DMS79 (cell line): ENCODE measurements around the gene YDJC.
"Not testable (repeated sequence)": the region's sequence is repeated elsewhere in the genome, so short reads cannot be mapped to it uniquely, and the experiment has no call there.

Experiments used
- DNase-seq: peaks from one replicate; lab custom pipeline; 2025; lab: John Stamatoyannopoulos, UW

YDJC gene

DNA sequence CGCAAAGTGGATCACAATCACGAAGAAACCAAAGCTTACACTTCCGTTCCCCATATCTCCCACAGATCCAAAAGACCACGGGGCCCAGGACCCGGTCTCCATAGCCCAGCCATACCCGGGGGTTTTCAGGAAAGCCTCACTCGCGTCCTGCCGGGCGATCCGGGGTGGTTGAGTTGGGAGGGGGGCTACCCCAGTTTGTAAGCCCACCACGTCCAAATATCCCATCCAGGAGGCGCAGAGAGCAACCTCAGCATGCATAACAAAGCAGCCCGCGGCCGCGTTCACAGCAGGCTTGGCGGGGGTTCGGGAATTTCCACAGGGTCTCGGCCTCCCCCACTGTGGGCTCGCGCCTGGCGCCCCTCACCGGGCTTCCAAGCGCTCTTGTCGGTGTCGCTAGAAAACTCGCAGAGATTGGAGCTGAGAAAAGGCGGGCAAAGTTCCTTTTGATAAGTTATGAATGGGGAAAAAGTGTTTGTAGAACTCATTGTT, 21.7 kb upstream of the YDJC start:
- no peak for DNase-seq

DNA sequence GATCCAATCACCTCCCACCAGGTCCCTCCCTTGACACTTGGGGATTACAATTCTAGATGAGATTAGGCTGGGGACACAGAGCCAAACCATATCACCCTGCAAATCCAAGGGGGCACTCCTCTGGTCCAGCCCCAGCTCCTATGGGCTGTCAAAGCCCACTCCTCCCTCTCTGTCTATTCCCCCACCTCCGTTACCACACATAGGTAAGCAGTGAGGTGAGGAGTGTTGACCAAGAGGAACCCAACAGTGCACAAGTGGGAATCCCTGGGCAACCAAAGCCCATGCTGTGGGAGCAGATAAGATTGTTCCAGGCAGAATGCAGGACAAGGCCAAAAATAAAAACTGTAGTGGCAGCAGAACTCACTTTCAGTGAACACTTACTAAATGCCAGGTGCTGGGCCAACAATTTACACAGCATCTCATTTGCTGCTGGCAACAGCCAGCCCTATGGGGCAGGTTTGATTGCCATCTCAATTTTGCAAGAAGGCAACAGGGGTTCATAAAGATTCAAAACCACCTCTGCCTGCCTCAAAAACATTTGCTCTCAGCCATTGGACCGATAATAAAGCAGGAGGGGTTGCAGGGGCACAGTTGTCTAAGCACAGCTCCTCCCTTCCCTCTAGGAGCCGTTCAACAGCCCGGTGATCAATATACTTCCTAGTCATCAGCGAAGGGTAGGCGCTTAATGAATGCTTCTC, 21.1 kb upstream of the YDJC start:
- DNase-seq: no peak

- no peak for DNase-seq
Observed at GRCh38 chr22:21650280-21650679, 20.5 kb upstream of the YDJC start.

DNA sequence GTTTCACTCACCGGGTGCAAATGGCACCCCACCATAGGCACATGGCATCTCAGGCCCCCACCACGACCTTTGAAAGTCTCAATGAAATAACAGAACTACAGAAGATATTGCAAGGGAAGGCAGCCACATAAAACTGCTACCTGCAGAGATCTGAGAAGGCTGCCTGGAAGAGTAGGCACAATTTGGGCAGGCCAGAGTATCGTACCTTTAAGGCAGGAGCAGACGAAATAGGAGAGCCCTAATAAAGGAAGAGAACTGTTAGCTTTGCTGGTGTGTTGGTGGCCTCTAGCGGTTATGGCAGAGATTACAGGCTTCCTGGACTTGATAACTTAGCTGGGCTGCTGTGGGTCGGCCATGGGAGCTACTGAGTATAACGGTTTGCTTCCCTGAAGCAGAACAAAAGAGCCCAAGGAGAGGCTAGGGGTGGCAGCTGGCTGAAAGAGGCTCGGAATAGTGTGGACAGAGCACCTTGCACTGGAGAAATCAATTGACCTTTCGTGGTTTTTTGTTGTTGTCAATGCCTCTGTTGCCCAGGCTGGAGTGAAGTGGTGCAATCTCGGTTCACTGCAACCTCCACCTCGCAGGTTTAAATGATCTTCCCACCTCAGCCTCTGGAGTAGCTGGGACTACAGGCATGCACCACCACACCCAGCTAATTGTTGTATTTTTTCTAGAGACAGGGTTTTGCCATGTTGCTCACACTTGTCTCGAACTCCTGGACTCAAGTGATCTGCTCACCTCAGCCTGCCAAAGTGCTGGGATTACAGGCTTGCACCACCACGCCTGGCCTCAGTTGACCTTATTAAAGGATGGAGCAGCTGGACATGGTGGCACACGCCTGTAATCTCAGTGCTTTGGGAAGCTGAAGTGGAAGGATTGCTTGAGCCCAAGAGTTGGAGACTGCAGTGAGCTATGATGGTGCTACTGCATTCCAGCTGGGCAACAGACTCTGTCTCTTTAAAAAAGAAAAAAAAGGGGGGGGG, 17.1 kb upstream of the YDJC start:
- DNase-seq: no peak

- DNase-seq: not testable (repeated sequence)
Observed at GRCh38 chr22:21645513-21645912, 15.7 kb upstream of the YDJC start.

DNA sequence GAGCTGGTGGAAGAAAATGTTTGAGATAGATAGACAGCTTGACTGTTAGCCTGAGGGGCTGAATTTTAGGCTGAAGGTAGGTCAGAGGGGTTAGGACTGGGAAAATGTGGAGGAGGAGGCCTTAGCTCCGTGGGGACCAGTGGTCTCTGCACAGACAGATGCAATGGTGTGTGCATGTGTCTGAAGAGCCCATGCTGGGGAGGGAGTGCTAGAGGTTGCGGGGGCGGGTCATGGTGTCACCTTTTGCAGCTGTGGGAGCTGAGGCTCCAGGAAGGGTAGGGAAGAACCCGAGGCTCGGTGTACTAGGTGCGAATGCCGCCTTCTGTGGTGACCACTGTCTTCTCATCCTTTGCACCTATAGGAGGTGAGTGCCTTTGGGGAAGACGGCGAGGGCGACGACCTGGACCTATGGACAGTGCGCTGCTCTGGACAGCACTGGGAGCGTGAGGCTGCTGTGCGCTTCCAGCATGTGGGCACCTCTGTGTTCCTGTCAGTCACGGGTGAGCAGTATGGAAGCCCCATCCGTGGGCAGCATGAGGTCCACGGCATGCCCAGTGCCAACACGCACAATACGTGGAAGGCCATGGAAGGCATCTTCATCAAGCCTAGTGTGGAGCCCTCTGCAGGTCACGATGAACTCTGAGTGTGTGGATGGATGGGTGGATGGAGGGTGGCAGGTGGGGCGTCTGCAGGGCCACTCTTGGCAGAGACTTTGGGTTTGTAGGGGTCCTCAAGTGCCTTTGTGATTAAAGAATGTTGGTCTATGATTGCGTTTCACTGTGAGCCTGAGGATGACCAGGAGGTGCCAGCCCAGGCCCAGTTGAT, 13.9 kb upstream of the YDJC start:
- no peak for DNase-seq

GRCh38 chr22:21642584-21643448, 13.0 kb upstream of the YDJC start:
- DNase-seq: no peak

DNA sequence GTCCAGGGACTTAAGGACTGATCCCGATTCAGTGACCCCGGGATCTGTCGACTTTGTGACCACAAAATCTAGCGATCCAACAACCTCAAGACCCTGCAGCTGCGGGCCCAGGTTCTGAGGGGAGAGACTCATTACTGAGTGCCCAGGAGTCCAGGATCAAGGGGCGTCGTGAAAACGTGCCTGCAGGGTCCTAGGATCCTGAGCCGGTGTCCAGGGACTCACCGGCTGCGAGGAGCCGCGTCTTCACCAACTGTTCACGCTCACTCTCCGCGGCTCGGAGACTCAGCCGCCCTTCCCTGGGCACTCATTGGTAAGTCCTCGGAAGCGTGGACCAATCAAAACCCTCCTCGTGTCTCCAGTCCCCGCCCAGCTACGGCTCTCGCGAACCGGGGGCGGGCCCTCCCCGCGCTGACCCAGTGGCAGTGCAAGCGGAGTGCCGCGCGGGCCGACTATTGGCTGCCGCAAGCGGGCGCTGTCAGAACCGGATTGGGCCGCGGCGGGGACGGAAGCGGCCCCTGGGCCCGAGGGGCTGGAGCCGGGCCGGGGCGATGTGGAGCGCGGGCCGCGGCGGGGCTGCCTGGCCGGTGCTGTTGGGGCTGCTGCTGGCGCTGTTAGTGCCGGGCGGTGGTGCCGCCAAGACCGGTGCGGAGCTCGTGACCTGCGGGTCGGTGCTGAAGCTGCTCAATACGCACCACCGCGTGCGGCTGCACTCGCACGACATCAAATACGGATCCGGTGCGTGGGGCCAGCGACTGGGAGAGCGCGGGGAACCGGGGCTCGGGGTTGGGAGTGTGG, 12.2 kb upstream of the YDJC start, which contains the start of gene SDF2L1:
SDF2L1 (plus strand) TSS at position 514 of the 795 bp plus-strand sequence; CDS start at position 549, 35 bp downstream.
- DNase-seq: peak; percentile 83

DNA sequence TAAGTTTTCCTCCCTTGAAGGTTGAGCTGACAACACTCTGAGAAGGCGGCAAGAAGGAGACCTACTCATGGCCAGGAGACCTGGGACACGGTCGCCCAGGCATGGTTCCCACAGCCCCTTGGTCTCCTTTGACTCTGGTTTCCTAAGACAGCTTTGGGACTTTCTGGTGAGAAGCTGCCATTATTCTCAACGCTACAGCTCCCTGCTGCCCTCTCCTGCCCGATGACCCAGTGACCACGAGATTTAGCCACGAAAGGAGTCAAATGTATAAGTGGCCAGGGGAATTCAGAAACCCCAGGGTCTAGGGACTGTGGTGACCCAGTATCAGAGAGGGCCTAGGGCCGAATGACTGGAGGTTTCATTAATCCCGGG, 11.6 kb upstream of the YDJC start:
- DNase-seq: no peak

DNA sequence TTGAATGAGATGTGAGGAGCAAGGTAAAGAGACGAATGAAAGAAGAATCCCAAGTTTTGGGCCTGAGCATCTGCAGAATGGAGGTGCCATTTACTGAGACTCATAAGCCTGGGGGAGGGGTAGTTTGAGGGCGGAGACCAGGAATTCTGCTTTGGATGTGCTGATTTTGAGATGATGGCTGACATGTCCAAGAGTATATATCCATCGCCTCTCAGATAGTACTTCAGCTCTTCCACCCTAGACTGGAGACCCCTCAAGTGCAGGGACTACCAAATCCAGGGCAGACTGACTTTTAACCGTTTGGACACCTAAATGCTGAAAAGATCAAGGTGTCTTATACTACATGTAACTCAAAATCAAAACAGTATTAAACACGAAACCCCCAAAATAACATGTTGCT, 11.0 kb upstream of the YDJC start:
- no peak for DNase-seq

DNA sequence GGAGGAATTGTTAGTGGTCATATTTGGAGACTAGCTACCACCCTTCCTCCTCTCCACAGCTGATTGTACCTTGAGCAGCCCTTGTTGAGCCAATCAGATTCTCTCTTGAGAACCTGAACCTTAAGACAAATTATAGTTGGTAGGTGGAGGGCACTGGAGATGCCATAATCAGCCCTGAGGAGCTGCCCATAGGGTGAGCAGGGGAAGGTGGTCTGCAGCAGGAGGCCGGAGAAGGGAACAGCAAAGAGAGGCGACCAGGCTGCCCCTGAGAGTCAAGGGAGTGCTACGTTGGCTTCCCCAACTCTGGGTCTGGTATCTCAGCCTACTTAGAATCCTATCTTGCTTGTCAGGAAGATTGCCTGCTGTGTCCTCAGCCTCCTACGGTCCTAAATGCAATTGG, 9.5 kb upstream of the YDJC start:
- no peak for DNase-seq

- not testable (repeated sequence) for DNase-seq
Observed at GRCh38 chr22:21637450-21637849, 7.6 kb upstream of the YDJC start.

DNA sequence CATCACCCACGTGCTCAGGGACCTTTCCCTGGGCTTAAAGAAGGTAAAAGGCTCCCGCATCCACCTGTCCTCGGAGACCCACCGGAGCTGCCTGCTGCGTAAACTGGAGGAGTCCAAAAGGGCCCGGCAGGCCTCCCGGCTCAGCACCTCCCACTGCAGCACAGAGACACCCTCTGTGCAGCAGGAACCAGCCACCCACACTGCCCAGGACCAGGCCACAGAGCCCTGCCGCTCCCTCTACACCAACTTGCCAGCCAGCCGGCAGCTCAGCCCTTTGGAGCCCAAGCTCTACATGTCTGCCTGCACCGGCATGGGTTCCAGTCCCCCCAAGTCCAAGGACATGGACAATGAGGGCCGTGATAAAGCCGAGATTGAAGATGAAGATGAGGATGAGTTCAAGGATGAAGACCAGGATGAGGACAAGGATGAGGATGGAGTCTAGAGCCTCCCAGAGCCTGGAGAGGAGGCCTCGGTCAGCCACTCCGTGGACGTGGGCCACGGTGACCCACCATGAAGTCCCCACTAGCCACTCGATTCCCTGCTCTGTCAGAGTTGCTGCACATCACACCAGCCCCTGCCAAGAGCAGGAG, 6.9 kb upstream of the YDJC start:
- DNase-seq: no peak

- DNase-seq: no peak
Observed at GRCh38 chr22:21635771-21636510, 6.1 kb upstream of the YDJC start.

- no peak for DNase-seq
Observed at GRCh38 chr22:21634844-21635243, 5.0 kb upstream of the YDJC start.

GRCh38 chr22:21634081-21634480, 4.3 kb upstream of the YDJC start:
- DNase-seq: no peak

- DNase-seq: no peak
Observed at GRCh38 chr22:21633481-21633880, 3.7 kb upstream of the YDJC start.

GRCh38 chr22:21632931-21633330, 3.1 kb upstream of the YDJC start:
- DNase-seq: no peak

- DNase-seq: no peak
Observed at GRCh38 chr22:21632237-21632895, 2.5 kb upstream of the YDJC start, which contains the start of gene CCDC116. TSS of gene CCDC116 (plus strand) at chr22:21632760. CDS start at chr22:21633182, 422 bp downstream.
